ENCODE measurements around the gene TOM1L2.

GRCh38 chr17:17823433-17824118, 148.6 kb downstream of the TOM1L2 start:
- TF ChIP-seq, protein P1, sequence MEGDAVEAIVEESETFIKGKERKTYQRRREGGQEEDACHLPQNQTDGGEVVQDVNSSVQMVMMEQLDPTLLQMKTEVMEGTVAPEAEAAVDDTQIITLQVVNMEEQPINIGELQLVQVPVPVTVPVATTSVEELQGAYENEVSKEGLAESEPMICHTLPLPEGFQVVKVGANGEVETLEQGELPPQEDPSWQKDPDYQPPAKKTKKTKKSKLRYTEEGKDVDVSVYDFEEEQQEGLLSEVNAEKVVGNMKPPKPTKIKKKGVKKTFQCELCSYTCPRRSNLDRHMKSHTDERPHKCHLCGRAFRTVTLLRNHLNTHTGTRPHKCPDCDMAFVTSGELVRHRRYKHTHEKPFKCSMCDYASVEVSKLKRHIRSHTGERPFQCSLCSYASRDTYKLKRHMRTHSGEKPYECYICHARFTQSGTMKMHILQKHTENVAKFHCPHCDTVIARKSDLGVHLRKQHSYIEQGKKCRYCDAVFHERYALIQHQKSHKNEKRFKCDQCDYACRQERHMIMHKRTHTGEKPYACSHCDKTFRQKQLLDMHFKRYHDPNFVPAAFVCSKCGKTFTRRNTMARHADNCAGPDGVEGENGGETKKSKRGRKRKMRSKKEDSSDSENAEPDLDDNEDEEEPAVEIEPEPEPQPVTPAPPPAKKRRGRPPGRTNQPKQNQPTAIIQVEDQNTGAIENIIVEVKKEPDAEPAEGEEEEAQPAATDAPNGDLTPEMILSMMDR (IDR thresholded peaks at IDR 0.05 in 4 of 5, conservative IDR thresholded peaks at IDR 0.05 in 1 of 5), result no peak
- peak; percentile 60 to 91 for TF ChIP-seq POLR2A (IDR thresholded peaks at IDR 0.05)
